Measurements from ENCODE around the gene DNAH10. TPM values are rescaled to one million over a fixed set of nuclear protein-coding genes. Genes with fewer than 3 reads are reported as not detected.
A peak's percentile ranks its signal among the peaks of the same experiment; 100 is the strongest.

Gene DNAH10
- total and polyA plus RNA-seq, 2 of the 13 experiments (the other 11 are each of a cell fraction or from before 2014, with no cell fraction given), result 0.01 to 0.02 TPM

DNA sequence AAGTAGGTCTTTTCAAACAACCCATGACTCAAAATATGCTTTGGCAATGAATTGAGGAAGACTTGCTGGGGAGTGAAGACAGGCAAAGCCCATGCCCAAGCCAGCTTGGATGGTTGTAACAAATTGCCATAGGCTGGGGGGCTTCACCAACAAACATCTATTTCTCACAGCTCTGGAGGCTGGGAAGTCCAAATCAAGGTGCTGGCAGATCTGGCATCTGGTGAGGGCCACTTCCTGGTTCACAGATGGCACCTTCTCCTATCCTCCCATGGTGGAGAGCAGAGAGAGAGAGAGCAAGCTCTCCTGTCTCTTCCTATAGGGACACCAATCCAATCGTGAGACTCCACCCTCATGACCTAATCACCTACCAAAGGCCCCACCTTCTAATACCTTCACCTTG lies 11.3 kb downstream of the DNAH10 start:
- no peak overlapping the region for H3K4me2 ChIP-seq (ENCODE audit: low read depth, low read length)
- DNase-seq (ENCODE audit: low spot score) (no peak), FAIRE-seq (no peak), ATAC-seq (no peak)
- BruUV-seq (replicated peaks), result no TSS peak
- in situ Hi-C loops (cut with HindIII; ENCODE audit: extremely low pct_ligation_motif_present, low pct_unique_long_range_greater_than_20kb) (no loop called here), intact Hi-C loops (cut with micrococcal nuclease; ENCODE audit: unreplicated experiment) (no loop called here)
- no peak overlapping the region for H3K9ac ChIP-seq (ENCODE audit: insufficient read depth, low read depth, low read length)
- no peaks in the 10 kb centered on the region for H3K4me1 ChIP-seq (ENCODE audit: insufficient read depth, low read length)
- ChIA-PET CTCF (ENCODE audit: low intra/inter-chr PET ratio, low total read pairs) (no interaction called here), POLR2A (no interaction called here)
- no peaks in the 10 kb centered on the region for H4K20me1 ChIP-seq (ENCODE audit: insufficient read depth, low read length)
- H3K9me3 ChIP-seq (ENCODE audit: low read length), result no peaks in the 10 kb centered on the region
- H2AFZ ChIP-seq (ENCODE audit: low read length), result no peak overlapping the region
- TF ChIP-seq HNF4G (IDR thresholded peaks at IDR 0.05; ENCODE audit: borderline replicate concordance, low read depth, low read length) (no peak), HNF4G (CRISPR knock-in tag; IDR thresholded peaks at IDR 0.05; ENCODE audit: borderline replicate concordance, low read depth) (no peak), HES4 (CRISPR knock-in tag; IDR thresholded peaks at IDR 0.05; ENCODE audit: borderline replicate concordance) (no peak), LCORL (IDR thresholded peaks at IDR 0.05) (no peak), LCORL (CRISPR knock-in tag; IDR thresholded peaks at IDR 0.05) (no peak), PITX1 (CRISPR knock-in tag; IDR thresholded peaks at IDR 0.05) (no peak), ZNF564 (CRISPR knock-in tag; IDR thresholded peaks at IDR 0.05) (peak; percentile 92; the same call in 1 of the 2 replicates)
- TF ChIP-seq, protein P1, sequence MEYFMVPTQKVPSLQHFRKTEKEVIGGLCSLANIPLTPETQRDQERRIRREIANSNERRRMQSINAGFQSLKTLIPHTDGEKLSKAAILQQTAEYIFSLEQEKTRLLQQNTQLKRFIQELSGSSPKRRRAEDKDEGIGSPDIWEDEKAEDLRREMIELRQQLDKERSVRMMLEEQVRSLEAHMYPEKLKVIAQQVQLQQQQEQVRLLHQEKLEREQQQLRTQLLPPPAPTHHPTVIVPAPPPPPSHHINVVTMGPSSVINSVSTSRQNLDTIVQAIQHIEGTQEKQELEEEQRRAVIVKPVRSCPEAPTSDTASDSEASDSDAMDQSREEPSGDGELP (IDR thresholded peaks at IDR 0.05; ENCODE audit: borderline replicate concordance, low read depth), result no peak
- TF ChIP-seq, protein P2, sequence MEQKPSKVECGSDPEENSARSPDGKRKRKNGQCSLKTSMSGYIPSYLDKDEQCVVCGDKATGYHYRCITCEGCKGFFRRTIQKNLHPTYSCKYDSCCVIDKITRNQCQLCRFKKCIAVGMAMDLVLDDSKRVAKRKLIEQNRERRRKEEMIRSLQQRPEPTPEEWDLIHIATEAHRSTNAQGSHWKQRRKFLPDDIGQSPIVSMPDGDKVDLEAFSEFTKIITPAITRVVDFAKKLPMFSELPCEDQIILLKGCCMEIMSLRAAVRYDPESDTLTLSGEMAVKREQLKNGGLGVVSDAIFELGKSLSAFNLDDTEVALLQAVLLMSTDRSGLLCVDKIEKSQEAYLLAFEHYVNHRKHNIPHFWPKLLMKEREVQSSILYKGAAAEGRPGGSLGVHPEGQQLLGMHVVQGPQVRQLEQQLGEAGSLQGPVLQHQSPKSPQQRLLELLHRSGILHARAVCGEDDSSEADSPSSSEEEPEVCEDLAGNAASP (CRISPR knock-in tag; IDR thresholded peaks at IDR 0.05; ENCODE audit: borderline replicate concordance), result no peak
- WGBS (ENCODE audit: low lambda C conversion rate), result 0% methylated on average over 1 of the region's 1 CpG
- peaks cover 0 to 2% of the 10 kb centered on the region in 2 experiments; a peak in 3 of 5 replicates for H3K27me3 ChIP-seq (ENCODE audit: control insufficient read depth in 1 of 2, insufficient read depth in 2 of 2, low read length in 2 of 2)
- no peaks in the 10 kb centered on the region for H3K79me2 ChIP-seq (ENCODE audit: insufficient read depth, low read length)
- no peaks in the 10 kb centered on the region for H3K36me3 ChIP-seq (replicated peaks in 1 of 2; ENCODE audit: control insufficient read depth in 1 of 2, insufficient read depth in 2 of 2, low read length in 2 of 2)
- no peak overlapping the region for H3K27ac ChIP-seq (ENCODE audit: extremely low read length, insufficient read depth, low read length)
- H3K4me3 ChIP-seq (replicated peaks in 1 of 3; ENCODE audit: insufficient read depth in 1 of 3, low read depth in 2 of 3, low read length in 3 of 3), result no peak overlapping the region
